Measurements from ENCODE around the gene C5orf15.
"Not testable (repeated sequence)": the region's sequence is repeated elsewhere in the genome, so short reads cannot be mapped to it uniquely, and the experiment has no call there.

The C5orf15 gene

GRCh38 chr5:133935991-133936650 lies 32.3 kb downstream of the C5orf15 start:
- DNase-seq, result not testable (repeated sequence)

- no peak for DNase-seq
Observed at GRCh38 chr5:133935667-133935940, 32.8 kb downstream of the C5orf15 start.

- DNase-seq, result no peak
Observed at GRCh38 chr5:133934822-133935666, 33.4 kb downstream of the C5orf15 start.

GRCh38 chr5:133934311-133934710 lies 34.1 kb downstream of the C5orf15 start:
- no peak for DNase-seq

GRCh38 chr5:133933670-133934295 lies 34.6 kb downstream of the C5orf15 start:
- DNase-seq, result no peak

GRCh38 chr5:133933169-133933509 lies 35.3 kb downstream of the C5orf15 start:
- no peak for DNase-seq

GRCh38 chr5:133932441-133933168 lies 35.8 kb downstream of the C5orf15 start:
- DNase-seq, result no peak

- no peak for DNase-seq
Observed at GRCh38 chr5:133931546-133931945, 36.9 kb downstream of the C5orf15 start.

- DNase-seq, result no peak
Observed at GRCh38 chr5:133930813-133931090, 37.7 kb downstream of the C5orf15 start.

GRCh38 chr5:133930061-133930812 lies 38.2 kb downstream of the C5orf15 start:
- DNase-seq, result peak; percentile 57

- DNase-seq, result no peak
Observed at GRCh38 chr5:133928587-133929393, 39.6 kb downstream of the C5orf15 start.

- DNase-seq, result no peak
Observed at GRCh38 chr5:133927300-133928180, 40.9 kb downstream of the C5orf15 start.

GRCh38 chr5:133926489-133927299 lies 41.7 kb downstream of the C5orf15 start:
- DNase-seq, result no peak

GRCh38 chr5:133925866-133926488 lies 42.4 kb downstream of the C5orf15 start:
- DNase-seq, result no peak

GRCh38 chr5:133925269-133925668 lies 43.2 kb downstream of the C5orf15 start:
- no peak for DNase-seq

- no peak for DNase-seq
Observed at GRCh38 chr5:133924221-133924920, 44.1 kb downstream of the C5orf15 start.

- no peak for DNase-seq
Observed at GRCh38 chr5:133921979-133922378, 46.4 kb downstream of the C5orf15 start.

- DNase-seq, result no peak
Observed at GRCh38 chr5:133921069-133921468, 47.4 kb downstream of the C5orf15 start.

All from activated T-cell treated with anti-CD3 and anti-CD28 coated beads, Interleukin-2, amount 50 U/mL, for 1 hour (primary cell).